ENCODE measurements around the gene B4GALNT2.
"Not testable (repeated sequence)": the region's sequence is repeated elsewhere in the genome, so short reads cannot be mapped to it uniquely, and the experiment has no call there.

Gene B4GALNT2

DNA sequence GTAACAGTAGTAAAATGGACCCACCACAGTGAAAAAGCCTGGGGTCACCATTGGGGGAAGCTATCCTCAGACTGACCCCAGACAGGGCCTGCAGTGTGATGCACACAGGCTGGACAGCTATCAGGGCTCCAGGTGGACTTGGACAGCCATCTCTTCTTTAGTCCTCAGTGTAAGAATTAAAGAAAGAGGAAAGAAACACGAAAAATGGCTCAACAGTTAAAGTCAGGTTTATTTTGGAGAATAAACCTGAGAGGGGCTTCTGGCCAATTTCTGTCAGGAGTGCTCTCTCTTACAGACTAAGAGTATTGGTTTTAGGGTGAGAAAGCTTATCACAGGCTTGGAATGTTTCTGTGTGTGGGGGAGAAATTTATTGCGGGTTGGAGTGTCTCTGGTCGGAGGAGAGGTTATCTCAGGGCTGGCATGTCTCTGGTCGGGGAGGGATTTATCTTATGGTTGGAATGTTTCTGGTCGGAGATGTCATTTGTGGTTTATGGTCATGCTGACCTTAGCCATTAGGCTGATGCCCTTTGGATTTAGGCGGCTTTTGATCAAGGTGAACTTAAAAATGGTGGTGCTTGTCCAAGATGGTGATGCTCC lies 10.8 kb upstream of the B4GALNT2 start:
- DNase-seq, result no peak

DNA sequence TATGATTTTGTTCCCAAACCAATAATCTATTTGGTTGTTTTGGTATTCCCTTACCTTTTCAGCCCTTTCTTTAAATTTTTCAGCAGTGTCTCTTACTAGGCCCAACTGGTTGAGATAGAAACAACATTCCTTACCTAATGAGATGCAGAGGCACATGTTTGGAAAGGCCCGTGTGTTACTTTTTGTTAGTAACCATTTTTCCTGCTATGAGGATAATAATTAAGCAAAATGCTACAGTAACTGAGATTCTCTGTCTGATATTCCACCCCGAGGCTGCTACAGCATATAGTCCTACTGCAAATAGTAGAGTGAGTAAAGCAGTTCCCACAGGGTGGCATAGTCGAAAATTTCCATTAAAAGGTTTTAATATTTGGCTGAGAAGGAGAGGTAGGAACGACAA lies 10.0 kb upstream of the B4GALNT2 start:
- no peak for DNase-seq

DNA sequence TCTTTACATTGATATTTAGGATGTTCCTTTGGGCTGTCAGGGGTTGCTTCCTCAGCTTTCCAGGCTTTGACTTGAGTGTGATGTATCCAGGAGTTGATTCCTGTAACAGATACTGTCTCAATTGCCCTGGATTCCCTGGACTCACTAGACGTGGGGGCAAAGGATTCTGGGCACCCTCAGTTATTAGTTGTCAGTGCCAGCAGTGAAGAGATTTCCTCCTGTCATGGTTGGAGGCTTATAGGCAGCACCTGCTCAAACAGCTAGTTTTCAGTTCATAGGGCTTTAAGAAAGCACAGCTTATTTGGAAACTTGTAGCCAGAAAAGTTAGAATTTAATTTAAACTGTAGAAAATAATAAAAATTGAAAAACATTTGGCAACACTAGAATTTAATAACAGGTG lies 9.5 kb upstream of the B4GALNT2 start:
- no peak for DNase-seq

DNA sequence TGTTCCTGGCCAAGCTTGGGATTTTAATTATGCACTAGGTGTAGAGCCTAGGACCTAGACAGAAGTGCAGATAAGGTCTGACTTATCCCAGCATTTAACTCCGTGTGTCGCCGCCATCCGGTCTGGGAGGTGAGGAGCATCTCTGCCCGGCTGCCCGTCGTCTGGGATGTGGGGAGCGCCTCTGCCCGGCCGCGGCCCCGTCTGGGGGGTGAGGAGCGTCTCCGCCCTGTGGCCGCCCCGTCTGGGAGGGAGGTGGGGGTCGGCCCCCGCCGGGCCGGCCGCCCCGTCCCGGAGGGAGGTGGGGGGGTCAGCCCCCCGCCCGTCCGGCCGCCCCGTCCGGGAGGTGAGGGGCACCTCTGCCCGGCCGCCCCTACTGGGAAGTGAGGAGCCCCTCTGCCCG lies 7.1 kb upstream of the B4GALNT2 start:
- no peak for DNase-seq

DNA sequence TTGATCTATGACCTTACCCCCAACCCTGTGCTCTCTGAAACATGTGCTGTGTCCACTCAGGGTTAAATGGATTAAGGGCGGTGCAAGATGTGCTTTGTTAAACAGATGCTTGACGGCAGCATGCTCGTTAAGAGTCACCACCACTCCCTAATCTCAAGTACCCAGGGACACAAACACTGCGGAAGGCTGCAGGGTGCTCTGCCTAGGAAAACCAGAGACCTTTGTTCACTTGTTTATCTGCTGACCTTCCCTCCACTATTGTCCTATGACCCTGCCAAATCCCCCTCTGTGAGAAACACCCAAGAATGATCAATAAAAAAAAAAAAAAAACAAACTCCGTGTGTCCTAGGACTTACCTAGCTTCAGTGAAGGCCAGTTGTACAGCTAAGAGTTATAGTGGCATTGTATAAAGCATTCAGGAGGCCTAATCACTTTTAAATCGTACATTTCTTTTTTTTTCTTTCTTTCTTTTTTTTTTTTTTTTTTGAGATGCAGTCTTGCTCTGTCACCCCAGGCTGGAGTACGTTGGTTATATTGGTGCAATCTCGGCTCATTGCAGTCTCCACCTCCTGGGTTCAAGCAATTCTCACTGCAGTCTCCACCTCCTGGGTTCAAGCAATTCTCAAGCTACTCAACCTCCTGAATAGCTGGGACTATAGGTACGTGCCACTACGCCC lies 6.2 kb upstream of the B4GALNT2 start:
- not testable (repeated sequence) for DNase-seq

DNA sequence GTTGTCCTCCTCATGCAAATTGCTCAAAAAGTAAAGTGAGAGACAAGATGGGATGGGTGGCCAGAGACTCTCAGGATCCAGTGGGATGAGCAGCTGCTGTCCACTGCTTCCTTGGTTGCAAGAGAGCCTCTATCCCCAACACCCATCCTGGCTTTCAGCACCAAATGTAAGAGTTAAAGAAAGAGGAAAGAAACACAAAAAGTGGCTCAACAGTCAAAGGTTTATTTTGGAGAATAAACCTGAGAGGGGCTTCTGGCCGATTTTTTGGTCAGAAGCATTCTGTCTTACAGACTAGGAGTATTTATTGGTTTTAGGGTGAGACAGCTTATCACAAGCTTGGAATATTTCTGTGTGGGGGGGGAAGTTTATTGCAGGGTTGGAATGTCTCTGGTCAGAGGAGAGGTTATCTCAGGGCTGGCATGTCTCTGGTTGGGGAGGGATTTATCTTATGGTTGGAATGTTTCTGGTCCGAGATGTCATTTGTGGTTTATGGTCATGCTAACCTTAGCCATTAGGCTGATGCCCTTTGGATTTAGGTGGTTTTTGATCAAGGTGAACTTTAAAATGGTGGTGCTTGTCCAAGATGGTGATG lies 3.1 kb upstream of the B4GALNT2 start:
- DNase-seq, result not testable (repeated sequence)

DNA sequence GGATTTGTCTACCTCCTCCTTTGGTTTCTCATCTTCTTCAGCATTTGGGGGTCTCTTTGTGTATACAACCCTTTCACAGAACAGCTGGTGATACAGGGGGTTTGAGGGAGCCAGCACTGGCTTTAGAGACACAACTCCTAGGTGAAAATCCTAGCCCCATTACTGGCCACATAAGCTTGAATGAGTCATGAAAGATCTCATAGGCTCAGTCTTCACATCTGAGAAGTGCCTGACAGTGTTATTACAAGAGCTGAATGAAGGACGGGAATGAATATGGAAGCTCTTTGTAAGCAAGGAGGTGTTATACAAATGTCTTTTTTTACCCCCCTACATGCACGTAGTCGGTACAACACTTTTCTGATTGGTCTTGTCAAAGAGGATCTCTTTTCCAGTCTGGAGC lies 1.7 kb upstream of the B4GALNT2 start:
- no peak for DNase-seq

DNA sequence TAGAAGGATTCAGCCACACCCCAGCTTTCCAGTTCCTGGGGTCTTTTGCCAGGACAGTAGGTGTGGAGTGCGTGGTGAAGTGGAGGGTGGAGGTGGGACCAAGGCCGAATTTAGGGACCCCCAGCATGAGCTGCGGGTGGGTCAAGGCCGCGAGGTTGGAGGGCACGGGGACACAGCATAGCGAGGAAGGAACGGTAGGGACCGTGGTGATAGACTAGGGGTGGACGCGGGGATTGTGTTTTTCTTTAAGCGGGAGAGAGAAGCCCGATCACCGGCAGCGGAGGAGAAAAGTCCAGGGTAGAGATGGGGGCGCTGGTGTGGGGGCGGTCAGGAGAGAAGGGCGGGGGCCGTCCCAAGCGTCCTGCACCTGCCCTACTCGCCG lies 261 bp upstream of the B4GALNT2 start:
- DNase-seq, result no peak

DNA sequence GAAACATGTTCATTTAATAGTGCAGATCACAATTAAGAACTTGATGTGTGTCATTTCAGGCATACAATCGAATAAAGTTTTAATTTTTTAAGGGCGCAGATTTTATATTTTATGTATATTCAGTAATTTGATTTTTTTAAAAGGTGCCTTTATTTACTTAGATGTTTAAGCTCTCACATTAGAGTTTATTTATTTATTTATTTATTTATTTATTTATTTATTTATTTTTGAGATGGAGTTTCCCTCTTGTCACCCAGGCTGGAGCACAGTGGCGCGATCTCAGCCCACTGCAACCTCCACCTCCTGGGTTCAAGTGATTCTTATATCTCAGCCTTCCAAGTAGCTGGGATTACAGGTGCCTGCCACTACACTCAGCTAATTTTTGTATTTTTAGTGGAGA lies 3.8 kb downstream of the B4GALNT2 start:
- DNase-seq, result no peak

DNA sequence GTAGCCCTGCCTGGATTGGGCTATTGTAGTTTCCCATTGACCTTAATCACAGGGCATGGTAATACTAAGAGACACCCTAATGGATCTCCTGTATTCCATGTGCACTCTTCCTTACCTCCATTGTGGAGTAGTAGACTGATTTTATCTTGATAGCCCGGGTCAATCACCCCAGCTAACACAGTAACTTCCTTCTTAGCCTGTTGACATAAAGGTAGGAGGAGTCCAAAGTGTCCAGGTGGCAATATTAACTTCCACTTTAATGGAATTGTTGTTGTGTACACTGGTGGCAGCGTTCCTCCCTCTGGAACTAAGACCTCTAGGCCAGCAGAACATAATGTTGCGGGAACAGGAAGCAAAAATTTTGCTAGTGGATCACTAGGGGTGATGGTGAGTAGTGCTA lies 13.1 kb downstream of the B4GALNT2 start:
- not testable (repeated sequence) for DNase-seq

DNA sequence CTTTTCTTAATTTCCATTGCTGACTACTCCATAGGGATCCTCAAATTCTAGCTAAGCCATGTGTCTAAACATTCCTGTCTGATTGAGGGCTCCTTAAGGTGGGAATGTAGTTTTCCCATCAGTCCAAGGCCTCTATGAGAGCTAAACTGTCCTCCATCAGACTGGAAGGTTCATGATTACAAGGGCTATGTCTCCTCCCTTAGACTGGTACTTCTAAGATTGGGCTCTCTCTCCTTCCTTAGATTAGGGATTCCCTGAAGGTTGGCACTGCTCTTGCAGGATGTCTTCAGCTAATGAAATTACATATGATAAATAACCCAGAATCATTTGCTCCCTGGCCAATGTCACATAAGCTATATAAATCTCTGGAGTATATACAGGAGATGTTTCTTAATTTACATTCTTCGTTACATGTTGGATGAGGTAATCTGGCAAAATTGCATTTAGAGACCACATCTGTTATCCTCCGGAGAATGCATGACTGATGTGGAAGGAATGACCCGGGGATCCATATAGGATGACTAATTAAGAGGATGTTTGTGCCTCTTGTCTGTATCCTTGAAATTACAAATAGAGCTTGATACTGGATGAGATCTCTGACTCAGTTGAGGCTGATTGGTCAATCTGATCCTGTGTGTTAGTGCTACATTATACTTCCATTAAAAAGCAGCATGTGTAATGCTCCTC lies 14.2 kb downstream of the B4GALNT2 start:
- no peak for DNase-seq

DNA sequence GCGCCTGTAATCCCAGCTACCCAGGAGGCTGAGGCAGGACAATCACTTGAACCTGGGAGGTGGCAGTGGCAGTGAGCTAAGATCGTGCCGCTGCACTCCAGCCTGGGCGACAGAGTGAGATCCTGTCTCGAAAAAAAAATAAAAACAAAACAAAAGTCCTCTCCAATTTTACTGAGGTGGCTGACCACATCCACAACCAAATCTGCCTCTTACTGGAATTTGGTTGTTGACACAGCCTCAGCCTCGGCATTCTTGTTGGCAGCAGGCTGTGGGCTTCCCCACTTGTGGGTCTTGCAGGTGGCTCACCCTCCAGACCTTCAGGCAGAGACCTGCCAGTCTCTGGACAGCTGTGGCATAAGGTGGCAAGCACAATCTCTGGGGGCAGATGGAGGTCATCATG lies 15.6 kb downstream of the B4GALNT2 start:
- no peak for DNase-seq

DNA sequence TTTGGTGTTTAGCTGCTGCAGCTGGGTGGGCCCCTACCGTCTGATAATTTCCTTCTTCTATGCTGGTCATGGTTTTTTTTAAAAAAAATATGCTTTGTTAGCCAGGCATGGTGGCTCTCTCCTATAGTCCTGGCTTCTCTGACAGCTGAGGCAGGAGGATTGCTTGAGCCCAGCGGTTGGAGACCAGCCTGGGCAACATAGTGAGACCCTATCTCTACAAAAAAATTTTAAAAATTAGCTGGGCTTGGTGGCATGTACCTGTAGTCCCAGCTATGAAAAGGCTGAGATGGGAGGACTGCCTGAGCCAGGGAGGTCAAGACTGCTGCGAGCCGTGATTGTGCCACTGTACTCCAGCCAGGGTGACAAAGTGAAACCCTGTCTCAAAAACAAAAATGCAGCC lies 19.4 kb downstream of the B4GALNT2 start:
- DNase-seq, result no peak

DNA sequence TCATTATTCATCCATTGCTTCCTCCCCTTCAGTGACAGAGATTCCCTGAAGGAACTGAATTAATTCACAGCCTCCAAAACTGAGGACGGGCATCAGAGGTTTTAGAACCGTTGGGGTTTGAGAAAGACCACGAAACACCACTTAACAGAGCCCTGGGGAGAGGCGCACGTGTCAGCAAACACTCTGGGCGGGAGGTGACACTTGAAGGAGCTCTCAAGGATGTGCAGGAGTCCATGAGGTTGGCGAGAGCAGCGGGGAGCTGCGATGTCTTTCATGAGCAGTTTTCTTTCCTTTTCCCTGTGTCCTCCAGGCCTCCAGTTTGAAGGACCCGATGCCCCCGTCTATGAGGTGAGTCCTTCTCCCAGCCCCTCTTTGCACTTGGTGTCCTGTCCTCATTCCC lies 23.7 kb downstream of the B4GALNT2 start:
- DNase-seq, result no peak

DNA sequence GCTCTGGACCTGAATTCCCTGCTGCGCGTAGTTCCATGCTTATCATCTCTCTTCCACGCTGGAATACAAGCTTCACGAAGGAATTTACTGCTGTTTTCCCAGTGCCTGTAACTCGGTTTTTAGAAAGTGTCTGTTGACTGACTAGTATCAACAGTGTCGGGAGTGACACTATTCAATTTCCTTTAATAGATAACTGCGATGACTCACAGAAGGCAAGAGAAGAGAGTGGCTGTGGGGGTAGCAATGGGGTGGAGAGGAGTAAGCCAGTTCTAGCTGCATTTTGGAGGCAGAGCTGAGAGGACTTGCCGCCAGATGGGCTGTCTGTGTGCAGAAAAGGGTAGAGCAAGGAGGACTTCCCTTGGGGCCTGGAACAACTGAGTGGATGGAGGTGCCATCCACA lies 25.2 kb downstream of the B4GALNT2 start:
- no peak for DNase-seq

DNA sequence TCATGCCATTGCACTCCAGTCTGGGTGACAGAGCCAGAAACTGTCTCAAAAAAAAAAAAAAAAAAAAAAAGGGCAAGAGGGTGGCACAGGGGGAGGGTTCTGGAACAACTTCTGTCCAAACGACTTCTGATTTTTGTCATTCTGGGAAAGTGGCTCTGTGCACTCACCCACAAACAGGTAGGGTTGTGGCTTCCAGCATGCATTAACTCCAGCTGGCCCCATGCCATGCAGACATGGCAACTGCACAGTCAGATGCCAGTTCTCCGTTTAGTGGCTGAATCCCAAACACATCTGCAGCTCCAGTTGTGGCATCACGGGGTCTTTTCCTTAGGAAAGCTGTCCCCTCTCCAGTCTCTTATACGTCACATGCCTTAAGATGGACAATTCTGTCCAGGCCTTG lies 30.3 kb downstream of the B4GALNT2 start:
- no peak for DNase-seq

DNA sequence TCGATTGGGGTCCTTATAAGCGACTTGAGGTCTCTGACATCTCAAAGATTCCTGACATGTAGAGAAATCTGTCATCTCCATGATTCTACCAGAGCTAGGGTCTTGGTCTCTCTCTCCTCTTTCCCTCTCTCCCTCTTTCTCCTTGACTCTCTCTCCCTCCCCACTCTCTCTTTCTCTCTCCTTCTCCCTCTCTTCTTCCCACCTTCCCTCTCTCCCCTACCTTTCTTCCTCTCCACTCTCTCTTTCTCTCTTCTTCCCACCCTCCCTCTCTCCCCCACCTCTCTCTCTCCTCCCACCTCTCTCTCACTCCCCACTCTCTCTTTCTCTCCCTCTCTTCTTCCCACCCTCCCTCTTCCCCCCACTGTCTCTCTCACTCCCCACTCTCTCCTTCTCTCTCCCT lies 32.6 kb downstream of the B4GALNT2 start:
- no peak for DNase-seq

DNA sequence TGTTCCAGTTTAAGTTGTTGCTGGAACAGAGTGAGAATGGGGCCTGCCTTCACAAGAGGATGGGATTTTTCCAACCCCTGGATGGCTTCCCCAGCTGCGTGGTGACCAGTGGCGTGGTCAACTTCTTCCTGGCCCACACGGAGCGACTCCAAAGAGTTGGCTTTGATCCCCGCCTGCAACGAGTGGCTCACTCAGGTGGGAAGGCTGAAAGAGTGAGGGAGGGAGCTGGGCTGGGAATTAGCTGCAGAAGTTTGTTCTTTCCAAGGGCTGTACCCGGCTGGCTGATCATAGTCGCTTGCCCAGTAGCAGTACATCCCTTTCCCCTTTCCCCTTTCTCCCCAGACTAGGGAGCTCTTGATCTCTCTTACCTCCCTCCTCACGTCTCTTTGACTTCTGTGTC lies 36.1 kb downstream of the B4GALNT2 start:
- DNase-seq, result no peak

DNA sequence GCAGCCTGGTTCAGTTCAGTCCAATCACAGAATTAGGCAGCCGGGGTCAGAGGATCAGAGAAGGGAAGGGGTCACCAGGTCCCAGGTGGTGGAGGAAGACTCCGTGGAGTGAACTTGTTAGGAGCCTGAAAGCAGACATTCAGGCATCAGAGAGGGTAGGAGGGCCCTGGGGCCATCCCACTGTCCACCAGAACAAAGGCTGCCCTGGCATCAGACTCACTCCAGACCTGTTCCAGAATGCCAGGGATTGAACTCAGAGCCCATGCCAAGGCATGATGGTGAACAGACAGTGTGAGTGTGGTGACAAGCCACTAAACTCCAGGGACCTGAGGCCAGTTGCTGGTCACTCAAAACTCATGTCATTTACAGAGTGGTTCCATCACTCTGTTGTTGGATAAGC lies 37.6 kb downstream of the B4GALNT2 start:
- no peak for DNase-seq

DNA sequence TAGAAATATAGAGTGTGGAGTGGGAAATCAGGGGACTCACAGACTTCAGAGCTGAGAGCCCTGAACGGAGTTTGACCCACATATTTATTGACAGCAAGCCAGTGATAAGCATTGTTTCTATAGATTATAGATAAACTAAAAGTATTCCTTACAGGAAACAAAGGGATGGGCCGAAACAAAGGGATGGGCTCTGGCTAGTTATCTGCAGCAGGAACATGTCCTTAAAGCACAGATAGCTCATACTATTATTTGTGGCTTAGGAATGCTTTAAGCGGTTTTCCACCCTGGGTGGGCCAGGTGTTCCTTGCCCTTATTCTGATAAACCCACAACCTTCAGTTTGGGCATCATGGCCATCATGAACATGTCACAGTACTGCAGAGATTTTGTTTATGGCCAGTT lies 38.1 kb downstream of the B4GALNT2 start:
- not testable (repeated sequence) for DNase-seq

DNA sequence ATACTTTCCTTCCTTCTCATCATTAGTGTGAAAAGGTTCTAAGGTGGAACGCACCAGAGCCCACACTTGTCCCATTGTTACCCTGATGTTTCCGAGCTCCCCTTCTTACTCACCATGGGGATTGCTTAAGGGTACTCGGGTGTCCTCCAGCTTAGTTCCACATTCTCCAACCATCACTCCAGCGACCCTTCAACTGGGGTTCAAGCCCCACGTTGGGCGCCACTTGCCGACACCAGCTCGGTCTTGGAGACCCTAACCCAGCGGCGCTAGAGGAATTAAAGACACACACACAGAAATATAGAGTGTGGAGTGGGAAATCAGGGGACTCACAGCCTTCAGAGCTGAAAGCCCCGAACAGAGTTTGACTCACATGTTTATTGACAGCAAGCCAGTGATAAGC lies 43.4 kb downstream of the B4GALNT2 start:
- DNase-seq, result not testable (repeated sequence)

DNA sequence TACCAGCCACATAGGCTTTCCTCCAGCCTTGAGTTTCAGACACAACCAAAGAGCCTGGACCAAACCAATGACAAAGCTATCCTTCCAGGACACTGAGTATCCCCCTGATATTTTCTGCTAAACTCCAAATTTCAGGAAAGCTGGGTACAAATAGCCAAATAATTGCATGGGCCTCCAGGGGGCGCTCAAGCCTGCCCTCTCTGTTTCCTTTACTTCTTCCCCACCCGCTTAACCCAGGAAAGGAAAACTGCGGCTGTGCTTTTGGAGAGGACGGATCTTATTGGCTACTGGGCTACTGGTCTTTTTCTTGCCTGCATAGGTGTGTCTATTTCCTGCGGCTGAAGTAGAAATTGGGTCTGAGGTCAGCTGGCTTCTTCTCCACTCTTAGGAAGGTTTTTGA lies 47.7 kb downstream of the B4GALNT2 start:
- DNase-seq, result peak; percentile 67

DNA sequence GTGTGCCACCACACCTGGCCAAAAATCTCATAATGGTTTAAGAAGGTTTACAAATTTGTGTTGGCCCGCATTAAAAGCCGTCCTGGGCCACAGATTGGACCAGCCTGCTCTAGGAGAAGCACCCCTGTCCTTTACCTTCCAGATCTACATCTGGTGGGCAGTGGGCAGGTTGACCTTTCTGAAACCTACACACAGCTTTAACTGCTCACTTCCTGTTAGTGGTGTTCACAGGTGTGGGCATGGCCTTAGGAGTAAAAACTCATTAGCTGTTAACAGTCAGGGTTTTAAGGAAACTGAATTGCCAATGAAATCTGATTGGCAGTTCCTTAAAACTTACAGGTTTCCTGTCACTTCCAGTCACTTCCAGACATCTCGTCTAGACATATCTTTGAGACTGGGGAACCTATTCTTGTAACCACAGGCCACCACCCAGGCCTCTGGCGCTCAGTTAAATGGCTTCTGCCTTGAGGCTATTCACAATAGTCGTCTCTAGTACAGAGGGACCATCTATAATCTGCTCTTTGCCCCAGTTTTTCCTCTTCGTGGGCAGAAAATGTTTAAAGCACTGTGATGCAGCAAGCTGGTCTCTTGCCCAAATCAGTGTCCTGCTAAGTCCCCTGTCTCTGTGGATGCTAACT lies 48.5 kb downstream of the B4GALNT2 start:
- no peak for DNase-seq

DNA sequence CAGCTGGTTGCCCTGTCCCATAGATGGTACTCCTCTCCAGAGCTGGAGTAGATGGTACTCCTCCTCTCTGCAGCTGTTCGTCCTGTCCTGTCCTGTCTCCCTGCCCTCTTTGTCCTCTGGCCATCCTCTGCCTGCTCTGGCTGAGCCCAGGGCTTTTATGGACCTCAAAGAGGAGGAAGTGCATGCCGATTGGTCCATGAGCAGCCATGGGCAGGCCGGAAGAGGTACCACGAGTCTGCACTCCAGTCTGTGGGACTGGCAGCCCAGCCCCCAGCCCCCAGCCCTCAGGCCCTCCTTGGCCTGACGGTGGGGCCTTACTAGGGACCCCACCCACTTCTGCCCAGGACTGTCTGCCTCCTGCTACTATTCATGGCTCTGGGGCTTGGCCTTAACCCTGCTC lies 50.8 kb downstream of the B4GALNT2 start:
- DNase-seq, result no peak

Measured in stimulated activated CD4-positive, alpha-beta T cell treated with anti-CD3 and anti-CD28 coated beads, Interleukin-4, amount 100 ng/mL, for 1 hour (primary cell).